ENCODE data around the gene ADAMTSL2. TPM values are rescaled to one million over a fixed set of nuclear protein-coding genes. Genes with fewer than 3 reads are reported as not detected.

The ADAMTSL2 gene
- total RNA-seq, 1 donor from 2014 or later = 1.2 TPM

DNA sequence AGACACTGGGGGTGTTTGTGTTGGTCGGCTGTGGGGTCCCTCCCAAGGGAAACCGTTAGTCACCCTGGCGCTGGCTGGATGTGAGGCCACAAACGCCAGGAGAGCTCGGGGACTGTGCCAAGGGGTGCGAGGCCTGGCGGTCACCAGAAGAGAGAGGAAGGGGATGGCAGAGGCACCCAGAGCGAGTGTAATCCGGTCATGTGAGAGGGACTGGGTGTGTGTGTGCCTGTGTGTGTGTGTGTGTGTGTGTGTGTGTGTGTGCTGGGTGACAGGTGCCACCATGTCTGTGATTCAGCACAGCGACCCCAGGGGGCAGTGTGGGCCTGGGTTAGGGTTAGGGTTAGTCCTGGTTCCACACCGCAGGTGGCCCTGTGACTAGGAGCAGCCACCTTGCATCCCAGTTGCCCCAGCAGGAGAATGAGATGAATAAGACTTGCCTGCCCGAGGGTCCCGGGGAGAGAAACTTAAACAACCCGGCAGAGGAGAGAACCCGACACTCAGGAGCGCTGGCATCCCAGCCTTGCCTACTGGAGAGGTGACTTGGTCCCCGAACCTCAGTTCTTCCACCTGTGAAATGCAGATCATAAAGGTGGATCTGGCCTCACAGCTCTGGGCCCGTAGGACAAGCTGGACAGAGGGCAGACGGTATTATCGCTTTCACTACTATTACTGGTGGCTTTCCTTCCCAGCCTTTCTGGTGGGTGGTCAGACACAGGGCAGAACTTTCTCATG, 1.4 kb upstream of the ADAMTSL2 start:
- no peak for DNase-seq (ENCODE audit: low spot score)

DNA sequence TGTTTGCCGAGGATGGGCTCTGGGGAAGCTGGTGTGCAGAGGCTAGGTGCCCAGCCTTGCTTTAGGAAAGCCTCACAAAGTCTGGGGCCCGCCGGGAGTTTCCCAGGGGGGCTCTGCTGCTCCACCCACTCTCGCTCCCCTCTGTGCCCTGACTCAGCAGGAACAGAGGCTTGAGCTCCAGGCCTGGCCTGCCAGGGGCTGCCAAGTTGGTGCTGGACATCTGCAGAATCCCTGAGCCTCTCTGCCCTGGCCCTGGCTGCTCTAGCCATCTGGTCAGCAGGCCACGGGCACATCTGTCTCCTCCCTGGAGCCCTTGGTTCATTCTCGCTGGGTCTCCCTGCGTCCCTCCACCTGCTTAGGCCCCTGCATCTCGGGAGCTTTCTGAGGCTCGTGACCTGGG, 647 bp upstream of the ADAMTSL2 start:
- DNase-seq (ENCODE audit: low spot score) = peak; percentile 43

DNA sequence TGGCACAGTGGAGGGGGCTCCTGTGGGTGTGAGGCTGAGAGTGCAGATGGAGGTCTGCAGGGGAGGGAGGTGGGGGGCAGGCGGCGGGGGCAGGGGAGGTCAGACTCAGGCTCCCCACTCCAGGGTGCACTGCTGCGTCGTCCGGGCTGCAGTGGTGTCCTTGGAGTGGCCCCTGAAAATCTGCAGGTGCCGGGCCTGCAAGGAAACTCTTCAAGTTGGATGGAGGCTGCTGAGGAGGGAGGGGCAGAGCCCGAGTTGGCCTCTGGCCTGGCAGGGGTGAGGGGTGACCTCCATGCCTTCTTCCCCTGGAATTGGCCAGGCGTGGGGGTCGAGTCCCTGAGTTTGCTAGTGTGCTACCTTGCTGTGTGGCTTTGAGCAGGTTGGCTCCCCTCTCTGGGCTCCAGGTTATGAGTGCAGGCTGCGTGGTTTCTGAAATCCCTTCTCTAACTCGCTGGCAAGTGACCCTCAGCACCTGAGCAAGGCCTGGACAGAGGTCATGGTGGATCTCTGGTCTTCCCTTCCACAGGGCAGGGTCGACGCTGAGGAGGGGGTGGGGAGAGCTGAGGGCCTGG, 888 bp downstream of the ADAMTSL2 start:
- DNase-seq (ENCODE audit: low spot score) = no peak

DNA sequence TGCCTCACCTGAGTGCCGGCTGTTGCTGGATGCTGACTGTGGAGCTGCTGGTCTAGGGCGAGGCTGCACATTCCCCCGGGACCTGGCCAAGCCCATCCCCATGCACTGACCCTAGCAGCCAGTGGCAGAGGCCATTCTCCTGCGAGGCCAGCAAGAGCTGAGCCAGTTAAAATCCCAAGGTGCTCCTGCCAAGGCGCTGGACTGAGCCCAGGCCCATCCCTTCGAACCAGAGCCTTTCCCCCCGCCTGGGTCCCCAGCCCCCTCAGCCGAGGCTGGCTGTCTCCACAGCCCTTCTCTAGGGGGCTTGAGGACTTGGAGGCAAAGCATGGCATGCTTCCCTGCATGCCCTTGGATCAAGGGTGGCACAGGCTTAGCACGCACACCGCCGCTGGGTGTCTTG, 1.6 kb downstream of the ADAMTSL2 start:
- DNase-seq (ENCODE audit: low spot score) = no peak

DNA sequence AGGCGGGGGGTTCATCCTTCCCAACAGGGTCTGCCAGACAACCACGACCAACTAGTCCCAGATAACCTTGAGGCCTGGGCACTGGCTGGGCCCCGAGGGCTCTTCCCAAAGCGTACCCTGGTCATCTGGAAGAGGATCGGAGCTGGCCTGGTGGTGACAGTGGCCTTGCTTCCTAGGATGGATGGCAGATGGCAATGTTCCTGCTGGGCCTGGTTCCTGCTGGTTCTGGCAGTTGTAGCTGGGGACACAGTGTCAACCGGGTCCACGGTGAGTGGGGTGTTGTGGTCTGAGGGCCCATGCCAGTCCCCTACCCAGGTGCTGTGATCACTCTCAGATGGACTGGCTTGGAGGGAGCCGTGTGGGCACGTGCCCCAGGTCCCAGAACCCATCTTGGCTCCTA, 2.0 kb downstream of the ADAMTSL2 start:
- no peak for DNase-seq (ENCODE audit: low spot score)

DNA sequence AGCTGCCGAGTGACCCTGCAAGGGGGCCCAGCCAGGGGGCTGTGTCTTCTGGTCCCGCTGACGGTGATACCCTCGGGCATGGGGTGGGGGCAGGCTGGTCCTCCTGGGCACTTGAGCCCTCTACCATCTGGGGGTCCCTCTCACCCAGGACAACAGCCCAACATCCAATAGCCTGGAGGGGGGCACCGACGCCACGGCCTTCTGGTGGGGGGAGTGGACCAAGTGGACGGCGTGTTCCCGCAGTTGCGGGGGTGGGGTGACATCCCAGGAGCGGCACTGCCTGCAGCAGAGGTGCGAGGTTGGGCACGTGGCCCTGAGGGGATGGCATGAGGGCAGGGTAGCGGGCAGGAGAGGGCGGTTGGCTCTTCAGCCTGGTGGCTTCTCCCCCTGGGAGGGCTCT, 2.8 kb downstream of the ADAMTSL2 start:
- no peak for DNase-seq (ENCODE audit: low spot score)

DNA sequence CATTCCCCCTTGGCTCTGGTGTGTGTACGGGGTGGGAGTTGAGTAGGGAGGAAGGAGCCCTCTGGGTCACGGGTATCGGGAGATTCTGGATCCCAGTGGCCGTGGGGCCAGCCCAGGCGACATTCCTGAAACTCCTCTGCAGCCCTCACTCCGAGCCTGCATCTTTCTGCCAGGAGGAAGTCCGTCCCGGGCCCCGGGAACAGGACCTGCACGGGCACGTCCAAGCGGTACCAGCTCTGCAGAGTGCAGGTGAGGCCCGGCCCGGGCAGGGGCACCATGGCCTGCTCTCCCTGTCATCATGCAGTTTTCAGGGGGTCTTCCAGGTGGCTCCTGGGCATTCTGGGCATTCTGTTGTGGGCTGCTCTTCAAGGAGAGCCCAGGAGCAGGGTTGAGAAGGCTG, 3.7 kb downstream of the ADAMTSL2 start:
- no peak for DNase-seq (ENCODE audit: low spot score)

DNA sequence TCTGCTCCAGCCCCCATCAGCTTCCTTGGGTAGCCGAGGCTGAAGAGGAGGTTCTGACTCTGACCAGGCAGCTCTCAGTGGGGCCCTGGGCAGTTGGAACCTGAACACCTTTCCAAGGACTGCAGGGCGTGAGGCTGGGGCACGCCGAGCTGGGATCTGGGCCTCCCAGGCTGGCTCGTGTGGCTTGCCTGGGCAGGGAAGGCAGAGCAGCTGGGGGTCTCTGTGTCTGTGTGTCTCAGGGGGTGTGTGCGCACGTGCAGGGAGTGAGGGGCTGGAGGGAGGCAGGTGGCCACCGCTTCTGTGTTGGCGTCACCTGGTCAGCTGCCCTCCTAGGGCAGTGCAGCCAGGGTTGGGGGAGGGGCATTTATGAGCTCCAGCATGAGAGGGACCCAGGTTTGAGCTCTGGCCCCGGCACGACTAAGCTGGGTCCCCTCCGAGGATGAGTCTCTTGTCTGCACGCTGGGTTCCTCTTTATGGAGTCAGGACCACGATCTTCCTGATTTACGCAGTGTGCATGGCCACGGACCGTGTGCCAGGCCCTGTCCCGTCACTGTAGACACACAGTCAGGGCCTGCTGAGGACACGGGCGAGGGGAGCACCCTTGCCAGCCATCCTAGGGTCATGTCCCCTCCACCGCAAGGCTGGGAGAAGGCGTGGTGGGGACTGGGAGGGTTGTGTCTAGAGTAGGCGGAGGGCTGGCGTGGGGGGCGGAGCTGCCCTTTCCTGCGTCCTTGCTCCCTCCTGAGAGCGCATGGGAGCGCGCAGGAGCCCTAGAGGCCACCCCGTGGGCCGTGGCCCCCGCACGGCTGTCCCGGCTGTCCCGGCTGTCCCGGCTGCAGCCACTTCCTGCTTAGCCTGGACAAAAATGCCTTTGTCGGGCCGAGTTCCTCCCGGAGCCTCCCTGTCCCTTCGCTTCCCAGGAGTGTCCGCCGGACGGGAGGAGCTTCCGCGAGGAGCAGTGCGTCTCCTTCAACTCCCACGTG, 4.6 kb downstream of the ADAMTSL2 start:
- peak; percentile 28 for DNase-seq (ENCODE audit: low spot score)

DNA sequence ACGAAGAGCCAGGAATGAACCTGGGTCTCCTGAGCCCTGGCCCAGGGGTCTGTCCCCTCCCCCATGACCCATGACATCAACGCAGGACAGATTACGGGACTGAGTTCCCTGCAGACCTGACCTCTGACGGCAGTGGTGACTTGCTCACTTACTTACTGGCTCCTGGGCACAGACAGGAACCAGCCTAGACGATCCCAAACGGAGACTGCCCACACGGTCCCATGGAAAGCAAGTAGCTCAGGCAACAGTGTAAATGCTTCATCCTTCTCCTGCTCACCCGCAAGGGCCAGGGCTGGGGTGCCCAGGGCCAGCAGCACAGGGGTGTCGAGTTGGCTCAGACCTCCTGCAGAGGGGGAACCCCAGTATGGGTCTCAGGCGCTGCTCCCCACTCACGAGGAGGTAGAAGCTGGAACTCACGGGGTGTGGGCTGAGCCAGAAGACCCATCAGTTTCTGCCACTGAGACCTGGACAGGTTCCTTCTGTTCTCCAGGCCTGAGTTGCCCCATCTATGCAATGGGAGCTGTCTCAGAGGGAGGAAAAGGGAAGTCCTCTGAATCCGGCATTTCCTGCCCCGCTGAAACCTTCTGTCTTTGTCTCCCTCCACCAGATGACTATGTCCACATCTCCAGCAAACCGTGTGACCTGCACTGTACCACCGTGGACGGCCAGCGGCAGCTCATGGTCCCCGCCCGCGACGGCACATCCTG, 5.6 kb downstream of the ADAMTSL2 start:
- DNase-seq (ENCODE audit: low spot score) = no peak

DNA sequence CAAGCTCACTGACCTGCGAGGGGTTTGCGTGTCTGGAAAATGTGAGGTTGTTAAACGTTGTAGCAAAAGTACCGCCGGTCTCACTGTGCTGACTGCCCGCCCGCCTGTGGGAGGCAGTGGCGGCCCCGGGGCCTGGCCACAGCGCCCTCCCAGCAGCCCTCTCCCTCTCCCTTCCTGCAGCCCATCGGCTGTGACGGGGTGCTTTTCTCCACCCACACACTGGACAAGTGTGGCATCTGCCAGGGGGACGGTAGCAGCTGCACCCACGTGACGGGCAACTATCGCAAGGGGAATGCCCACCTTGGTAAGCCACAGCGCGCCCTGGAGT, 6.2 kb downstream of the ADAMTSL2 start:
- DNase-seq (ENCODE audit: low spot score) = no peak

DNA sequence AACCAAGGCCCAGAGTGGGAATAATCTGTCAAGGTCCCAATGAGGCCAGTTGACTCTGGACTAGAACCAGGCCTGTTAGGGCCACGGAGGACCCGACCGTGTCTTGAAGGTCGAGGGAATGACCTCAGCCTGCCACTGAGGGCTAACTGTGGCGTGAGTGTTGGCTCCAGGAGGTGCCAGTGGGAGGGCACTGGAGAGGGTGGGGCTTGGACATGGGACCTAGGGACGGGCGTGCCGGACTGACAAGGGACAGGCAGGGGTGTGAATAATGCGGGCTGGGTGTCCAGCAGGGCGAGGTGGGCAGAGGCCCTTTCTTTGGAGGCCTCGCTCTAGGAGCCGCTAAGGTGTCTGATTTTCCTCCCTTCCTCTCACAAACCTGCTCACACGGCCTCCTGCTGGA, 7.5 kb downstream of the ADAMTSL2 start:
- DNase-seq (ENCODE audit: low spot score) = no peak

DNA sequence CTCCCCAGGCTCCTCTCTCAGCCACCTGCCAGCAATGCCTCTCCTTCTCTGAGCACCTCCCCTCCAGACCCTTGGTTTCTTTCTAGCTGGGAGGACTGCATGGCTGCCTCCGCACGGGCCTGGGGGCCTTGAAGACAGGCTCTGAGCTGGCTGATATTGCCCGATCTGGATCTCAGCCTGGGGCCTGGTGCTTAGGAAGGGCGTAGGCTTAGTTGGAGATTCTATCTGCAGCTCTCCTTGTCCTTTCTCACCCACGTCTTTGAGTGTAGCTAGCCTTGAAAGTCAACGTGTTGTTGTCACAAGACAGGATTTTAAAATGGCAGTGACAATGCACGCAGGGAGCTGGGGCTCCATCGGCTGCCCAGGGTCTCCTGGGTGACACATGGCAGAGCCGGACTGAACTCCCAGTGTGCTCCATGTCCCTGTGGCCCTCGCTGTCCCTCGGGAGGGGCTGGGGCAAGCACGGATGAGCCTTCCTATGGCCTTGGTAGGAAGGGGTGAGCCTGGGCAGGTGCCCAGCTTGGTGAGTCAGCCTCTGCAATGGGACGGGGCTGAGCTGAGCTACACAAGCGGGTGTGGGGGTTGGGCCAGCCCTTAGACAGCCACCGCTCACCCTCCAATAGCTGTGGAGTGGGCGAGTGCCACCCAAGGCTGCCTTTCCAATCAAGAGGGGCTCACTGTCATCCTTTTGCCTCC, 9.4 kb downstream of the ADAMTSL2 start:
- no peak for DNase-seq (ENCODE audit: low spot score)

DNA sequence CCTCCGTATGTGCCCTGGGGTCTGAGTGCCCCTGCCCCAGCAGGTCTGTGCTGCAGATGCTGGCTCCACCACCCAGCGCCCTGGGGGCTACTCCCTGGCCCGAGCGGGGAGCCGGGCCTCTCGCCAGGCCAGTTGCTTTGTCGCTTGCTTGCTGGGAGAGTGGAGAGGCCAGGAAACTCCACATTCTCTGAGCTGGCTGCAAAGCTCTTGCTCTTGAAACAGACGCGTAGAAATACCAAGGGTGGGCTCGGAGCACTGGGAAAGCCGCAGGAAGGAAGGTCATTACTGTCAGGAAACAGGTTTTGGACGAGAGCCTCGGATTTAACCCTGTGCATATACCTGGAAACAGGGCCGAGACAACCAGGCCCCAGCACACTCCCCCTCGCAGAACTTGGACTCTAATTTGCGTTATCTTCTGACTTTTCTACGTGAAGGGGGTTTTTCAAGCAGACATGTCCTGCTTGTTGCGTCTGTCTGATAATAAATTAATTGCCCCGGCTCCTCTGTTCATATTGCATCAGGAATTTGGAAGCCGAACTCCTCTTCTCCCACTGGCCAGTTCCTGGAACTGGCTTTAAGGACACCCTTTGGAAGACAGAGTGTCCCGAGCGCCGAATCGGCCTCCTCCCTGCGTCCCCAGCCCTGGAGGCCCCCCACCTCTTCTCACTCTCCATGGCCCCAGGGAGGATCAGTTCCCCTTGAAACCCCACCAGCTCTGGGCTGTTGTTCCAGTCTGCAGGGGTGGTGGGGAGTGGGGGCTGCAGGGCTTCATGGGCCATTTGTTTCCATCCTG, 11.2 kb downstream of the ADAMTSL2 start:
- peak; percentile 19 for DNase-seq (ENCODE audit: low spot score)

DNA sequence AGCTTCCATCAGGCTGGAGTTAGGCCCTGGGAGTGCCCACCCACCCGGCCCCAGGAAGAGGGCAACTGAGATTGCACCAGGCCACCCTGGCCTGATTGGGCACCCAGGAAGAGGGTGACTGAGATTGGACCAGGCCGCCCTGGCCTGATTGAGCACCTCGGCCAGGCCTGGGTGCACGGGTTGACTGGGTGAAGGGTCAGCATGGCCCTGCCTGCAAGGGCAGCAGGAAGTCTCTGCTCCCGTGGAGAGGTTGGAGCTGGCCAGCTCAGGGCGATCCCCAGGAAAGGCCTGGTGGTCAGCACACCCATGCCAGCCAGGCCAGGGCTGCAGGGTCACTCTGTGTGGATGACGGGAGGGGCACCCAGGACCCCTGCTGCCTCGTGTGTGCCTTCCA, 11.8 kb downstream of the ADAMTSL2 start:
- DNase-seq (ENCODE audit: low spot score) = no peak

DNA sequence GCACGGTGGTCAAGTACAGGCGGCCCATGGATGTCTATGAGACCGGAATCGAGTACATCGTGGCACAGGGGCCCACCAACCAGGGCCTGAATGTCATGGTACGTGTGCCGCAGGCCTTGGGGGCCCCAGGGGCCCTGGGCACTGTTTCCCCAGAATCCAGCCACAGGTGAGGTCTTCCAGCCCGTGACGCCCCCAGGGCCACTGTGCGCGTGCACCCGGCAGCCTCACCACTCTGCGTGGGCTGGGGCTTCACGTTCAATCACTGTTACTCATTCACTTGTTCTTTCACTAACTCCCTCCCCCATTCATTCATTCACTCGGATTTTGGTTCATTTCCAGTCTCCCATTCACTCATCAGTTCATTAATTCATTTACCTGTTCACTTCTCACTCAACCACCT, 12.6 kb downstream of the ADAMTSL2 start:
- no peak for DNase-seq (ENCODE audit: low spot score)

DNA sequence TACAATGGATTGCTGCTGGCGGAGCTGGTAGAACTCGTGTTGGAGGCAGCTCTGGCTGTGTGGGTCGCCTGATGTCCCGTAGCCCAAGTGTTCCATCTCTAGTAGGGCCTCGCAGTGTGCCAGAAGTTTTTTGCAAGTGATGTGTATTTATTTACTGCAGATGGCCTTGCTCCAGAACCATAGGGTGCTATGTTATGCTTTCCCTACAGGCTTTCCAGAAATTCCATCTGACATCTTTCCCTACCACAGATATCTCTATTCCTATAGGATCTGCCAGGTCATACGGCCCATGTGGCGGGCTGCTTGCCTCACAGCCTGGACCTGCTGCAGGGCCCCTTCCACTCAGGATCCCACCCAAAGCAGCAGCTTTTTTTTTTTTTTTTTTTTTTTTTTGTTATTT, 16.9 kb downstream of the ADAMTSL2 start:
- DNase-seq (ENCODE audit: low spot score) = no peak

DNA sequence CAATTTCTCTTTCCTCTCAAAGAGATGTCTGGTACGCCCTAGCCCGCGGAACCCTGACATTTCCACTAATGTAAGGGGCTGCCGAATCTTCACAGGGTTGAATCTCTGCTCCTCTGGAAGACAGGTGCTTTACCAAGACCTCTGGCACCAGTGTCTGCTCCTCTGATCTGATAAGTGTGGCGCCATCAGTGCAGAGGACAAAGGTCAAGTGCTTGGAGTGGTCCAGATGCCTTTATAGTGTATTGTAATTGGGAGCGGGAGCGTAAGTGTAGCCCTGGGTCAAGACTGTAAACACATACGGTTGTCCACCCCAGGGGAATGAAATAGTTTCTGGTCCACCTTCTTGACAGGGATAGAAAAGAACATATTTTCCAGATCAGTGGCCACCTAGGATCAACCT, 17.7 kb downstream of the ADAMTSL2 start:
- DNase-seq (ENCODE audit: low spot score) = no peak

DNA sequence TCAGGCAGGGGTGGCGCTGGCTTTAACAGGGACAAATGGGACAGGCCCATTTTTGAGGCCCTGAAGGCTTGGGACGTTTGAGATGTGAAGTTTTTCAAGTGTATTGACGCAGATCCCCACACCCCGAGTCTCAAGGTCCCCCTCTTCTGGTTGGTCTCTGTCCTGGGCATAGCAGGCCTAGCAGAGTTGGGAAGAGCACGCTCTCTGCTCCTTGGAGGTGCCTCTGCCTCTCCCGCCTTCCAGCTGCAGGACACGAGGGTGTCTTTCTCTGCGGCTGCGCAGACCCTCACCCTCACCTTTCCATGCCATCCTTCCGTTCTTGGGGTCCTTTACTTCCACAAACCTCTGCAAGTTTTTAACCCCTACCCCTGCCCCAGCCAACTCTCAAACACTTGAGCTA, 18.6 kb downstream of the ADAMTSL2 start:
- no peak for DNase-seq (ENCODE audit: low spot score)

DNA sequence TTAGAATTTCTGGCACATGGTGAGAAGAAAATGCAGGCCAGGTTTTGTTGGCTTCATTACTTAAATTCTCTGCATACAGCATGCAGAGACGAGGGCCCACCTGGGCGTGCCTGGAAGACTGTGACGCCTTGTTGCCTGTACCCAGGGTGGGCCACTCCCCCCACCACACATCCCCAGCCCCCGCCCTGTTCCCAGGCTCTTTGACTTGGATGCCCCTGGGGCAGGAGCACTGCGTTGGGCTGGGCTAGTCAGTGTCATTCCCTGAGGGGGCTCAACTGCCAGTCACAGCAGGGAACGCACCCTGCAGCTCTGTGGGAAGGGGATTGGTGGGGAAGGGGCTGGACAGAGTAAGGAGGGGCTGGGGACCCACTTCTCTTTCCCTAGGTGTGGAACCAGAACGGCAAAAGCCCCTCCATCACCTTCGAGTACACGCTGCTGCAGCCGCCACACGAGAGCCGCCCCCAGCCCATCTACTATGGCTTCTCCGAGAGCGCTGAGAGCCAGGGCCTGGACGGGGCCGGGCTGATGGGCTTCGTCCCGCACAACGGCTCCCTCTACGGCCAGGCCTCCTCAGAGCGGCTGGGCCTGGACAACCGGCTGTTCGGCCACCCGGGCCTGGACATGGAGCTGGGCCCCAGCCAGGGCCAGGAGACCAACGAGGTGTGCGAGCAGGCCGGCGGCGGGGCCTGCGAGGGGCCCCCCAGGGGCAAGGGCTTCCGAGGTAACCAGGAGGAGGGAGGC, 19.6 kb downstream of the ADAMTSL2 start:
- DNase-seq (ENCODE audit: low spot score) = no peak

DNA sequence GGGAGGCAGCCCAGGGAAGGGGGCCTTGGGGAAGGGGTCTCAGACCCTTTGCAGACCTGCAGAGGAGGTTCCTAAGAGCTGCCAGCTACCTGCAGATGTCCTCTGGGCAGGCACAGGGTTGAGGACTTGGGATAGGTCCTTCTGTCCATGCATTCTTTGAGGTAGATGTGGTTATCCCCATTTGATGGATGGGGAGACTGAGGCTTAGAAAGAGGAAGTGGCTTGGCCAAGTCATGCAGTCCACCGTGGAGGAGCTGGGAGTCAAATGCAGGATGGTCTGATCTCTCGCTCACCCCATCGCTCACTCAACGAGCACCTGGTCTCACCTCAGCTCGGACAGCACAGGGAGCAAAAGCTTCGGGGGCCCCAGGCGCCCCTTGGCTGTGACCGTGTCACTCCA, 20.2 kb downstream of the ADAMTSL2 start:
- no peak for DNase-seq (ENCODE audit: low spot score)
